Kidney (tissue), 14 donors: ENCODE results near the gene EIF5AL1. TPM values are rescaled to one million over a fixed set of nuclear protein-coding genes. Genes with fewer than 3 reads are reported as not detected.

Experiments
- DNase-seq, 5 donors: peaks; one replicate each; pipeline ENCODE4 v3.0.0-alpha.2; 2013 to 2020
- FAIRE-seq: peaks from 2 replicates; lab custom pipeline; 2012; peaks lifted over from hg19 to GRCh38; lab: Jason Lieb, UNC
- H3K27ac ChIP-seq, 2 donors: one replicate each; pipeline ENCODE4 v1.7.0; 2013; ENCODE audit warnings: low read depth in 2 of 2, low read length in 2 of 2, inconsistent platforms in 1 of 2
- H3K27me3 ChIP-seq: one replicate; pipeline ENCODE4 v1.7.1; 2013; ENCODE audit warnings: low read length, inconsistent platforms; ENCODE audit not compliant: control insufficient read depth, insufficient read depth
- H3K36me3 ChIP-seq, 3 donors: one replicate each; pipeline versions ENCODE4 v1.7.0 to v1.7.1; 2013; ENCODE audit warnings: low read length in 3 of 3, control low read depth in 1 of 3, inconsistent platforms in 1 of 3; ENCODE audit not compliant: insufficient read depth in 3 of 3, control insufficient read depth in 2 of 3
- H3K4me1 ChIP-seq, 3 donors: one replicate each; pipeline versions ENCODE4 v1.7.0 to v1.7.1; 2013; ENCODE audit warnings: low read length in 3 of 3, inconsistent platforms in 1 of 3, low read depth in 1 of 3; ENCODE audit not compliant: control insufficient read depth in 2 of 3, insufficient read depth in 2 of 3
- H3K4me3 ChIP-seq, 3 donors: one replicate each; pipeline versions ENCODE4 v1.7.0 to v1.8.1; 2013; ENCODE audit warnings: low read length in 3 of 3, control low read depth in 1 of 3, inconsistent platforms in 1 of 3
- H3K9ac ChIP-seq, 3 donors: one replicate each; pipeline versions ENCODE4 v1.7.0 to v1.7.1; 2013; ENCODE audit warnings: low read length in 3 of 3, control low read depth in 1 of 3, inconsistent platforms in 1 of 3
- H3K9me3 ChIP-seq, 3 donors: one replicate each; pipeline versions ENCODE4 v1.7.0 to v1.7.1; 2013; ENCODE audit warnings: low read length in 3 of 3, control low read depth in 1 of 3, inconsistent platforms in 1 of 3; ENCODE audit not compliant: control insufficient read depth in 2 of 3, insufficient read depth in 1 of 3
- CTCF ChIP-seq: IDR thresholded peaks from 3 replicates; pipeline ENCODE4 v1.5.1; 2012; ENCODE audit warnings: mild to moderate bottlenecking, moderate library complexity, borderline replicate concordance; ENCODE audit not compliant: insufficient read depth; ENCODE audit errors: extremely low read depth
- intact Hi-C: fragments of 100-400 bp; cut with DNase I; formaldehyde crosslinking; loops from one replicate; pipeline ENCODE4 v1.11.1; 2022
- polyA plus RNA-seq: library from polyadenylated mRNA; stranded (reverse); fragments of 350-450 nt; fragmentation: Illumina TruSeq; extraction: RNeasy Lipid Tissue Mini Kit (QIAGEN cat#74804); gene quantifications from one replicate; pipeline ENCODE4 v1.2.3, GENCODE V29; 2014; ENCODE audit warnings: low read depth, low replicate concordance; ENCODE audit not compliant: insufficient read depth
- total RNA-seq: library from RNA; stranded (reverse); fragmentation: NEBNext Ultra II Directional; extraction: Animal tissue kit (Norgen Biotek cat#: 25700); gene quantifications from one replicate; pipeline ENCODE4 v1.2.1, GENCODE V29; 2021
- donor health status: control.
- donor health status: control.
- donor health status: control.
- donor health status: control.
- donor health status: control.
- donor health status: DM: yes; HTN: yes; CAD: no.
- donor health status: Normal renal cell carcinoma (clear cell type).

EIF5AL1 gene
- total and polyA plus RNA-seq, 2 donors from 2014 or later, result 0.54 to 1.4 TPM

- H3K9ac ChIP-seq, result no peak overlapping the region
- intact Hi-C loops, result no loop called here
- H3K4me3 ChIP-seq, result no peak overlapping the region
- no peak overlapping the region for H3K27ac ChIP-seq
- H3K36me3 ChIP-seq, result no peaks in the 10 kb centered on the region
- H3K27me3 ChIP-seq, result no peaks in the 10 kb centered on the region
- H3K9me3 ChIP-seq, result no peaks in the 10 kb centered on the region
- TF ChIP-seq CTCF, result no peak
- DNase-seq (no peak), FAIRE-seq (no peak)
- H3K4me1 ChIP-seq, result peaks cover 0 to 2% (median 0%) of the 10 kb centered on the region in 3 donors
Measured at GRCh38 chr10:79563426-79563825, 51.1 kb downstream of the EIF5AL1 start.

Other genes with a start within 250 kb of the EIF5AL1 start
- gene PPIF, start 165.1 kb upstream of the EIF5AL1 start, total RNA-seq, result 36.7 TPM
- gene PPIF, start 165.1 kb upstream of the EIF5AL1 start, polyA plus RNA-seq, result 120 TPM
- 21.3 TPM for gene ZCCHC24, start 66.9 kb upstream of the EIF5AL1 start, total RNA-seq
- gene ZCCHC24, start 66.9 kb upstream of the EIF5AL1 start, polyA plus RNA-seq, result 8.4 TPM
- gene SFTPA2, start 47.9 kb downstream of the EIF5AL1 start, total RNA-seq, result 0.13 TPM
- gene SFTPA2, start 47.9 kb downstream of the EIF5AL1 start, polyA plus RNA-seq, result not detected
- not detected for gene SFTPA1, start 98.4 kb downstream of the EIF5AL1 start, total RNA-seq
- gene SFTPA1, start 98.4 kb downstream of the EIF5AL1 start, polyA plus RNA-seq, result not detected
- 1.1 TPM for gene NUTM2B, start 190.7 kb downstream of the EIF5AL1 start, total RNA-seq
- 2.0 TPM for gene NUTM2B, start 190.7 kb downstream of the EIF5AL1 start, polyA plus RNA-seq